NK-92 treated with Interleukin-12 subunit alpha and Interleukin-12 subunit beta, amount 100 ng/mL, for 24 hours (cell line): ENCODE data around the gene MYL12A.
"Not testable (repeated sequence)": the region's sequence is repeated elsewhere in the genome, so short reads cannot be mapped to it uniquely, and the experiment has no call there.

Experiments used
- DNase-seq: peaks from one replicate; lab custom pipeline; 2025; lab: John Stamatoyannopoulos, UW

Gene MYL12A

GRCh38 chr18:3255611-3256165 lies 8.1 kb downstream of the MYL12A start:
- no peak for DNase-seq

GRCh38 chr18:3256693-3257626 lies 9.4 kb downstream of the MYL12A start:
- no peak for DNase-seq

GRCh38 chr18:3257627-3258120 lies 10.1 kb downstream of the MYL12A start:
- no peak for DNase-seq

GRCh38 chr18:3260995-3261372 lies 13.4 kb downstream of the MYL12A start:
- DNase-seq, result no peak

- DNase-seq, result peak; percentile 62
Observed at GRCh38 chr18:3261373-3262233, 14.0 kb downstream of the MYL12A start, which contains the start of gene MYL12B. Gene MYL12B, plus strand, starts transcription at chr18:3262133. Its CDS starts 10,766 bp downstream, at chr18:3272899.

- DNase-seq, result peak; percentile 22
Observed at GRCh38 chr18:3262234-3263131, 14.9 kb downstream of the MYL12A start.

- no peak for DNase-seq
Observed at GRCh38 chr18:3263132-3263700, 15.6 kb downstream of the MYL12A start.

GRCh38 chr18:3264362-3264761 lies 16.8 kb downstream of the MYL12A start:
- no peak for DNase-seq

- DNase-seq, result no peak
Observed at GRCh38 chr18:3265564-3266033, 18.0 kb downstream of the MYL12A start.

GRCh38 chr18:3266062-3266608 lies 18.5 kb downstream of the MYL12A start:
- DNase-seq, result no peak

GRCh38 chr18:3268306-3268705 lies 20.7 kb downstream of the MYL12A start:
- DNase-seq, result no peak

GRCh38 chr18:3269241-3269913 lies 21.8 kb downstream of the MYL12A start:
- DNase-seq, result no peak

GRCh38 chr18:3269914-3270299 lies 22.3 kb downstream of the MYL12A start:
- no peak for DNase-seq

GRCh38 chr18:3273042-3273441 lies 25.4 kb downstream of the MYL12A start:
- DNase-seq, result no peak

GRCh38 chr18:3277643-3278213 lies 30.1 kb downstream of the MYL12A start:
- not testable (repeated sequence) for DNase-seq

- DNase-seq, result no peak
Observed at GRCh38 chr18:3279201-3280185, 31.9 kb downstream of the MYL12A start.

- no peak for DNase-seq
Observed at GRCh38 chr18:3281456-3282400, 34.1 kb downstream of the MYL12A start.
